IMR-90 (cell line): ENCODE measurements around the gene FNIP2. TPM values are rescaled to one million over a fixed set of nuclear protein-coding genes. Genes with fewer than 3 reads are reported as not detected.
"Not testable (repeated sequence)": the region's sequence is repeated elsewhere in the genome, so short reads cannot be mapped to it uniquely, and the experiment has no call there.

Experiments used
- ATAC-seq: fragments of 200-7000 bp; cut with Tn5 transposase; 2 replicates; pipeline ENCODE4 v1.9.1; 2020; ENCODE audit warnings: low read depth, mild to moderate bottlenecking, moderate library complexity
- BruUV-seq: library from RNA; stranded (reverse); fragments of 400-500 nt; replicated peaks from 2 replicates; lab custom pipeline; 2021; lab: Mats Ljungman, UMichigan
- CTCF ChIA-PET: fragments of 300-600 bp; formaldehyde crosslinking; extraction: SDS; loops from one replicate; lab custom pipeline; 2021; ENCODE audit warnings: antibody characterized with exemption; lab: Yijun Ruan, JAX
- POLR2A ChIA-PET: fragments of 300-600 bp; sonication (Branson Sonifier 250); formaldehyde crosslinking; loops from one replicate; lab custom pipeline; 2022; ENCODE audit warnings: antibody characterized with exemption; ENCODE audit not compliant: unreplicated experiment; lab: Charles Lee
- DNase-seq: peaks from one replicate; pipeline ENCODE4 v3.0.0; 2013
- H2AFZ ChIP-seq: replicated peaks from 2 replicates; pipeline ENCODE3; 2013; ENCODE audit warnings: low read length, mild to moderate bottlenecking; ENCODE audit not compliant: poor library complexity
- H2AK5ac ChIP-seq: 2 replicates; pipeline ENCODE4 v1.6.1; 2013; ENCODE audit warnings: low read depth, low read length, inconsistent platforms
- H2AK9ac ChIP-seq: replicated peaks from 2 replicates; pipeline ENCODE3; 2013; ENCODE audit warnings: mild to moderate bottlenecking, low read depth, low read length, moderate library complexity; ENCODE audit not compliant: poor library complexity
- H2BK120ac ChIP-seq: 2 replicates; pipeline ENCODE4 v1.6.1; 2013; ENCODE audit warnings: low read depth, low read length, inconsistent platforms
- H2BK15ac ChIP-seq: 3 replicates; pipeline ENCODE4 v1.6.1; 2013; ENCODE audit warnings: low read depth, low read length, inconsistent platforms
- H2BK20ac ChIP-seq: 2 replicates; pipeline ENCODE4 v1.6.1; 2013; ENCODE audit warnings: low read depth, mild to moderate bottlenecking, inconsistent platforms, low read length, moderate library complexity
- H2BK5ac ChIP-seq: 2 replicates; pipeline ENCODE4 v1.6.1; 2013; ENCODE audit warnings: mild to moderate bottlenecking, low read depth, low read length, inconsistent platforms; ENCODE audit not compliant: poor library complexity, severe bottlenecking
- H3K14ac ChIP-seq: replicated peaks from 2 replicates; pipeline ENCODE4 v1.6.1; 2013; ENCODE audit warnings: low read depth, low read length, inconsistent platforms
- H3K18ac ChIP-seq: 2 replicates; pipeline ENCODE4 v1.6.1; 2013; ENCODE audit warnings: low read depth, low read length, control low read depth
- H3K23ac ChIP-seq: 2 replicates; pipeline ENCODE4 v1.6.1; 2013; ENCODE audit warnings: low read depth, low read length, inconsistent platforms
- H3K27ac ChIP-seq: 2 replicates; pipeline ENCODE4 v1.5.1; 2013; ENCODE audit warnings: mild to moderate bottlenecking, control low read depth, low read length; ENCODE audit not compliant: insufficient read depth
- H3K27me3 ChIP-seq: 2 replicates; pipeline ENCODE4 v1.6.1; 2013; ENCODE audit warnings: low read length; ENCODE audit not compliant: control insufficient read depth, insufficient read depth
- H3K36me3 ChIP-seq: 2 replicates; pipeline ENCODE4 v1.6.1; 2013; ENCODE audit warnings: low read length, mixed read lengths; ENCODE audit not compliant: control insufficient read depth, insufficient read depth
- H3K4ac ChIP-seq: 2 replicates; pipeline ENCODE4 v1.6.1; 2013; ENCODE audit warnings: low read depth, low read length, inconsistent platforms
- H3K4me1 ChIP-seq: 2 replicates; pipeline ENCODE4 v1.6.1; 2013; ENCODE audit warnings: low read length, mixed read lengths; ENCODE audit not compliant: control insufficient read depth, insufficient read depth
- H3K4me2 ChIP-seq: 2 replicates; pipeline ENCODE4 v1.6.1; 2013; ENCODE audit warnings: low read depth, mild to moderate bottlenecking, control low read depth, low read length, moderate library complexity
- H3K4me3 ChIP-seq: 2 replicates; pipeline ENCODE4 v1.5.1; 2013; ENCODE audit warnings: low read depth, mild to moderate bottlenecking, control low read depth, low read length, moderate library complexity; ENCODE audit not compliant: insufficient read depth
- H3K56ac ChIP-seq: 2 replicates; pipeline ENCODE4 v1.6.1; 2013; ENCODE audit warnings: low read length, inconsistent platforms; ENCODE audit not compliant: insufficient read depth; ENCODE audit errors: extremely low read depth
- H3K79me1 ChIP-seq, 2 experiments: 2 replicates each; pipeline ENCODE4 v1.6.1; 2013; ENCODE audit warnings: low read length in 2 of 2, inconsistent platforms in 1 of 2, low read depth in 1 of 2
- H3K9ac ChIP-seq: 2 replicates; pipeline ENCODE4 v1.6.1; 2013; ENCODE audit warnings: low read depth, low read length, control low read depth
- H3K9me1 ChIP-seq: 2 replicates; pipeline ENCODE4 v1.6.1; 2013; ENCODE audit warnings: low read length, inconsistent platforms; ENCODE audit not compliant: insufficient read depth
- H3K9me3 ChIP-seq: 2 replicates; pipeline ENCODE4 v1.6.1; 2013; ENCODE audit warnings: low read length; ENCODE audit not compliant: control insufficient read depth, insufficient read depth
- H4K20me1 ChIP-seq: 2 replicates; pipeline ENCODE4 v1.6.1; 2013; ENCODE audit warnings: low read length, inconsistent platforms; ENCODE audit not compliant: insufficient read depth
- H4K5ac ChIP-seq: 2 replicates; pipeline ENCODE4 v1.6.1; 2013; ENCODE audit warnings: mild to moderate bottlenecking, low read depth, low read length, control low read depth
- H4K8ac ChIP-seq, 2 experiments: 2 replicates each; pipeline ENCODE4 v1.6.1; 2013; ENCODE audit warnings: low read depth in 2 of 2, low read length in 2 of 2, control low read depth in 1 of 2, inconsistent platforms in 1 of 2
- H4K91ac ChIP-seq: 2 replicates; pipeline ENCODE4 v1.6.1; 2013; ENCODE audit warnings: low read depth, low read length, inconsistent platforms; ENCODE audit not compliant: insufficient read depth
- WGBS, 2 experiments: methylation state at CpG; one replicate each; pipeline versions ENCODE4 v1.1.5 to v1.1.7; 2013; ENCODE audit warnings: missing lambda C conversion rate in 2 of 2; ENCODE audit not compliant: insufficient read length in 1 of 2; ENCODE audit errors: extremely low coverage in 2 of 2; 5-methylcytosine and 5-hydroxymethylcytosine counted together
- dilution Hi-C: fragments of 300-500 bp; cut with HindIII; formaldehyde crosslinking; loops from one replicate; pipeline ENCODE4 v1.14.3; 2018; ENCODE audit warnings: low sequenced_read_pairs; ENCODE audit not compliant: unreplicated experiment
- in situ Hi-C: fragments of 300-500 bp; cut with MboI; formaldehyde crosslinking; loops from 3 replicates; pipeline ENCODE4 v1.14.3; 2019; ENCODE audit warnings: low sequenced_read_pairs, inconsistent platforms, mixed read lengths
- intact Hi-C: fragments of 100-400 bp; cut with micrococcal nuclease; formaldehyde crosslinking; loops from 2 replicates; pipeline ENCODE4 v1.10.0; 2022
- polyA plus RNA-seq, 3 experiments: library from polyadenylated mRNA; depleted of rRNA; stranded (reverse); fragments of >200 nt; gene quantifications; 2 replicates each; pipeline ENCODE4 v1.2.3, GENCODE V29; 2012; ENCODE audit warnings: low replicate concordance in 1 of 3
- total RNA-seq: library from RNA; depleted of rRNA; stranded (reverse); fragments of >200 nt; gene quantifications from 2 replicates; pipeline ENCODE4 v1.2.3, GENCODE V29; 2012

Gene FNIP2
- total and polyA plus RNA-seq, 2 of the 4 experiments (the other 2 are of a cell fraction) = 4.7 to 24.6 TPM

GRCh38 chr4:158920452-158920996 lies 151.7 kb downstream of the FNIP2 start:
- H3K23ac ChIP-seq, H3K9me1 ChIP-seq, DNase-seq, H3K27ac ChIP-seq, ATAC-seq, CTCF ChIA-PET, intact Hi-C loops, H3K79me1 ChIP-seq, H3K4me3 ChIP-seq, H2BK20ac ChIP-seq, BruUV-seq, H3K56ac ChIP-seq, H3K9ac ChIP-seq, H2AK9ac ChIP-seq, H3K27me3 ChIP-seq, H4K8ac ChIP-seq, H3K4me2 ChIP-seq, H4K20me1 ChIP-seq, H3K4ac ChIP-seq, dilution Hi-C loops, POLR2A ChIA-PET, H2AK5ac ChIP-seq, H3K18ac ChIP-seq, H4K91ac ChIP-seq, H2BK120ac ChIP-seq, H3K4me1 ChIP-seq, H2BK5ac ChIP-seq, H3K9me3 ChIP-seq, H3K36me3 ChIP-seq, H2AFZ ChIP-seq, H2BK15ac ChIP-seq, in situ Hi-C loops, H4K5ac ChIP-seq, H3K14ac ChIP-seq: not testable (repeated sequence)
- no CpG with 5 or more reads among the region's 8 CpGs for WGBS, 2 experiments

GRCh38 chr4:158927774-158928173 lies 158.9 kb downstream of the FNIP2 start:
- H3K9ac ChIP-seq, in situ Hi-C loops, H2AK9ac ChIP-seq, H2BK15ac ChIP-seq, H3K56ac ChIP-seq, H3K4me1 ChIP-seq, H4K91ac ChIP-seq, H3K79me1 ChIP-seq, H3K23ac ChIP-seq, DNase-seq, H4K5ac ChIP-seq, H3K14ac ChIP-seq, H2AFZ ChIP-seq, H2BK120ac ChIP-seq, H3K18ac ChIP-seq, ATAC-seq, H3K4ac ChIP-seq, H3K27me3 ChIP-seq, H3K4me2 ChIP-seq, H4K20me1 ChIP-seq, H3K27ac ChIP-seq, intact Hi-C loops, H2BK5ac ChIP-seq, H2AK5ac ChIP-seq, H3K9me3 ChIP-seq, H3K9me1 ChIP-seq, H3K4me3 ChIP-seq, POLR2A ChIA-PET, BruUV-seq, H2BK20ac ChIP-seq, H3K36me3 ChIP-seq, CTCF ChIA-PET, dilution Hi-C loops, H4K8ac ChIP-seq: not testable (repeated sequence)
- 98% methylated on average over 6 of the region's 19 CpGs; no CpG with 5 or more reads in 1 of the 2 experiments for WGBS, 2 experiments
